Measurements from ENCODE around the gene IL36G.

IL36G gene

DNA sequence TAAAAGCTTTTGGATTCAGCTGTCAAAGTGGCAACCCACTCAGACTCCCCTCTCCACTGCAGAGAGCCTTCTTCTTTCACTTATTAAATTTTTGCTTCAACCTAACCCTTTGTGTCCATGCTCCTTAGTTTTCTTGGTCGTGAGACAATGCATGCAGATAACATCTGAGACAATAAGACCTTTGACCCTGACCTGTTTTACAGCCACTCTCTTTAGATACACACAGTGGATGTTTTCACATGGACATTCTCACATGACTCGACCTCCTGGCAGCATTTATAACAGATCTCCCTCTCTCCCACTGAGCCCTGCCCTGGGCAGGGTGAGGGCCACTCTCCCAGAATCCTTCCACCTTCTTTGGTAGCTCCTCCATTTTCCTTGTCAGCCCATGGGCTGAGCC lies 30.4 kb upstream of the IL36G start:
- no peak for DNase-seq
- no peaks in the 10 kb centered on the region for H3K36me3 ChIP-seq
- TF ChIP-seq CTCF (IDR thresholded peaks at IDR 0.05; ENCODE audit: low read depth, low read length) = no peak
- no peak overlapping the region for H3K27ac ChIP-seq
- H3K4me3 ChIP-seq (ENCODE audit: low read depth, low read length) = no peak overlapping the region
- H3K27me3 ChIP-seq (ENCODE audit: insufficient read depth, low read depth, severe bottlenecking) = no peaks in the 10 kb centered on the region
- H3K9me3 ChIP-seq (ENCODE audit: severe bottlenecking) = peaks cover 13% of the 10 kb centered on the region

DNA sequence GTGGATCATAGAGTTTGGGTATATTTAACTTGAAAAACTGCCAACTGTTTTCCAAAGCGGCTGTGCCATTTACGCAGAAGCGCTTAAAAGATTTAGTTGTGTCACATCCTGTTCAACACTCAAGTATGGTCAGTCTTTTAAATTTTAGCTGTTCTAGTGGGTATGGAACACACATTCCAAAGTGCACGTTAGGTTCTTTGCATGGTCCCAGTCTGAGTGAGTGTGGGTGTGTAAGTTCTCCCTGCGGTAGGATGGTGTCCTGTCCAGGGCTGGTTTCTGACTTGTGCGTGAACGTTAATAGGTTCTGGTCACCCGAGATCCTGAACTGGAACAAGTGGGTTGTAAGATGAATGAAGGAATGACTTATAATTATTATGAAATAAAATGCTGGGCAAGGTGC lies 28.4 kb upstream of the IL36G start:
- H3K27me3 ChIP-seq (ENCODE audit: insufficient read depth, low read depth, severe bottlenecking) = no peaks in the 10 kb centered on the region
- H3K4me3 ChIP-seq (ENCODE audit: low read depth, low read length) = no peak overlapping the region
- no peaks in the 10 kb centered on the region for H3K36me3 ChIP-seq
- no peak for DNase-seq
- no peak for TF ChIP-seq CTCF (IDR thresholded peaks at IDR 0.05; ENCODE audit: low read depth, low read length)
- H3K9me3 ChIP-seq (ENCODE audit: severe bottlenecking) = peaks cover 13% of the 10 kb centered on the region
- no peak overlapping the region for H3K27ac ChIP-seq

DNA sequence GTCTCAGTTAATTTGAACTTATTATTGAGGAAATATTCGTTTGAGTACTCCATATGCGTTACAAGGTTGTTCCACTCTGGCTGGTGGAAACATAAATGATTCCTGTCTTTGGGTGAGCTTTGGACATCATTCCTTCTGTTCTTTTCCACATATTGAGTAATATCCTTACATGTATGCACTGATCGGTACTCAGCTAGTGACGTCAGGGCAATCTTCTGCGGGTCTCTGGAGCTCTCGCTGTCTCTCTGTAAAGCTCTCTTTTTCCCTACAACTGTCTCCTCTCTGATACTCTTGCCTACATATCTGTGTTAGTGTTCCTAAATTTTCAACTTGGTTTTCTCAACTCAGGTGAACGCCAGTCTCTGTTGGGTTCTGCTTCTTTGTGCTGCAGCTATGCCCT lies 23.4 kb upstream of the IL36G start:
- TF ChIP-seq CTCF (IDR thresholded peaks at IDR 0.05; ENCODE audit: low read depth, low read length) = no peak
- H3K27ac ChIP-seq = no peak overlapping the region
- no peaks in the 10 kb centered on the region for H3K9me3 ChIP-seq (ENCODE audit: severe bottlenecking)
- no peak overlapping the region for H3K4me3 ChIP-seq (ENCODE audit: low read depth, low read length)
- no peak for DNase-seq
- no peaks in the 10 kb centered on the region for H3K36me3 ChIP-seq
- H3K27me3 ChIP-seq (ENCODE audit: insufficient read depth, low read depth, severe bottlenecking) = no peaks in the 10 kb centered on the region

- no peak overlapping the region for H3K27ac ChIP-seq
- DNase-seq = no peak
- no peaks in the 10 kb centered on the region for H3K36me3 ChIP-seq
- no peaks in the 10 kb centered on the region for H3K9me3 ChIP-seq (ENCODE audit: severe bottlenecking)
- no peak for TF ChIP-seq CTCF (IDR thresholded peaks at IDR 0.05; ENCODE audit: low read depth, low read length)
- no peak overlapping the region for H3K4me3 ChIP-seq (ENCODE audit: low read depth, low read length)
- H3K27me3 ChIP-seq (ENCODE audit: insufficient read depth, low read depth, severe bottlenecking) = no peaks in the 10 kb centered on the region
Observed at GRCh38 chr2:112957511-112957910, 20.3 kb upstream of the IL36G start.

DNA sequence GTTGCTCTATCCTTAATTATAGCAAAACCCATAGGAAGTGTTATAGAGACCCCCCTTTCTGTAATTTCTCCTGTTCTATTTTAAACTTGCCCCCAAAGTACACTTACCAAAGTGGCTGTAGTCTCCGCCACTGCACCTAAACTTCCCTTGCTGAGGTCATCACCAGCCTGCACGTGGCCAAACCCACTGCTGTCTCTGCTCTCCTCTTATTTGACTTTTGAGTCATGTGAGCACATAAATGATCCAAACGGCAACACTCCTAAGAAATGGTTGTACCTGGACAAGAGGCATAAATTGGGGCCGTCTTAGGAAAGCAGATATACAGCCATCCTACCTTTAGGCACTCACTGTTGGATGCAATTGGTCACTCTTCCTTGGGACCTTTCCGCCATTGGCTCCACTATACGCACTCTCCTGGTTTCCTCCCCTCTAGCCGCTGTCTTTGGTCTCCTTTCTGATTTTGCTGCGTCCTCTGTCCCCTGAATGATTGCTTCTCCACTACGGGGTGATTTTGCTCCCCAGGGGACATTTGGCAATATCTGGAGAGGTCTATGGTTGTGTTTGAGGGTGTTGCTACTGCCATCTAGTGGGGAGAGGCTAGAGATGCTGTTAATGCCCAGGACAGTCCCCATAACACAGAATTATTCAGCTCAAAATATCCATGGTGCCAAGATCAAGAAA lies 19.2 kb upstream of the IL36G start:
- Histone ChIP-seq H3K4me3 (ENCODE audit: low read depth, low read length) (no peak overlapping the region), H3K27me3 (ENCODE audit: insufficient read depth, low read depth, severe bottlenecking) (no peaks in the 10 kb centered on the region), H3K27ac (no peak overlapping the region), H3K36me3 (no peaks in the 10 kb centered on the region), H3K9me3 (ENCODE audit: severe bottlenecking) (no peaks in the 10 kb centered on the region)
- DNase-seq = peak; percentile 28
- TF ChIP-seq CTCF (IDR thresholded peaks at IDR 0.05; ENCODE audit: low read depth, low read length) = peak; percentile 81

Measured in WERI-Rb-1 (cell line).